ENCODE results near the gene IL36A.

Gene IL36A

DNA sequence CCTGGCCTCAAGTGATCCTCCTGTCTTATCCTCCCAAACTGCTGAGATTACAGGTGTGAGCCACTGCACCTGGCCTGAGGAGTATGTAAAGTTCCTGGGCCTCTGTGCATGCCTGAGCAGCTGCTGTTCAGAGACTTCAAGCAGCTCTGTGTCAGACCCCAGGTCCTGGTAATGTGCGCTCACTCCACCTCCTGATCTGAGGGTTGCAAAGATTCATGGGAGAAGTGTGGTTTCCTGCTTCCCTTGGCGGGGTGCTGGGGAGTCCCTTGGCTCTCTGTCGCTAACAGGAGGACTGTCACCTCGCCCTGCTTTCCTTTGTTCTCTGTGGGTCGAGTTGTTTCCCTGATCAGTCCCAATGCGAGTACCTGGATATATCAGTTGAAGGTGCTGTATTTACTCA is 8.6 kb upstream of the IL36A start:
- in situ Hi-C loops (cut with MboI; ENCODE audit: low sequenced_read_pairs, unreplicated experiment) = no loop called here
- TF ChIP-seq, protein P1, sequence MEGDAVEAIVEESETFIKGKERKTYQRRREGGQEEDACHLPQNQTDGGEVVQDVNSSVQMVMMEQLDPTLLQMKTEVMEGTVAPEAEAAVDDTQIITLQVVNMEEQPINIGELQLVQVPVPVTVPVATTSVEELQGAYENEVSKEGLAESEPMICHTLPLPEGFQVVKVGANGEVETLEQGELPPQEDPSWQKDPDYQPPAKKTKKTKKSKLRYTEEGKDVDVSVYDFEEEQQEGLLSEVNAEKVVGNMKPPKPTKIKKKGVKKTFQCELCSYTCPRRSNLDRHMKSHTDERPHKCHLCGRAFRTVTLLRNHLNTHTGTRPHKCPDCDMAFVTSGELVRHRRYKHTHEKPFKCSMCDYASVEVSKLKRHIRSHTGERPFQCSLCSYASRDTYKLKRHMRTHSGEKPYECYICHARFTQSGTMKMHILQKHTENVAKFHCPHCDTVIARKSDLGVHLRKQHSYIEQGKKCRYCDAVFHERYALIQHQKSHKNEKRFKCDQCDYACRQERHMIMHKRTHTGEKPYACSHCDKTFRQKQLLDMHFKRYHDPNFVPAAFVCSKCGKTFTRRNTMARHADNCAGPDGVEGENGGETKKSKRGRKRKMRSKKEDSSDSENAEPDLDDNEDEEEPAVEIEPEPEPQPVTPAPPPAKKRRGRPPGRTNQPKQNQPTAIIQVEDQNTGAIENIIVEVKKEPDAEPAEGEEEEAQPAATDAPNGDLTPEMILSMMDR (IDR thresholded peaks at IDR 0.05; ENCODE audit: borderline replicate concordance, control extremely low read depth, extremely low read depth, insufficient read depth, missing control alignments) = no peak
- peak; percentile 30 for DNase-seq (ENCODE audit: low spot score)

DNA sequence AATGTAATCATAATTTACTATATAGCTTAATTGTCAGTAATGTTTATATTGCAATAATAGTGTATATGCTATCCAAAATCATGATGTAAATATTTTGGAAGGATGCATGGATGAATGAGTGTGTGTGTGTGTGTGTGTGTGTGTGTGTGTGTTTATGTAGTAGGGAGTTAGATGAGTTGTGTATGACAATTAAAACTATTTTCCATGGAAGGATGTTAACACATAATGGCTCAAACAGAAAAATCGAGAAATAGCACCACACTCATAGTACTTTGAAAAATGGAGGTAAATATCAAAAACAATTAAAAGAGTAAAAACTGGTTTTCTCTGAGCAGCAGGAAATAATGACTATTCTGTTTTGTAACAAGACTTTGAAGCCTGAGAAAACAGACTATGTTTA is 8.1 kb upstream of the IL36A start:
- TF ChIP-seq, protein P1 (IDR thresholded peaks at IDR 0.05; ENCODE audit: borderline replicate concordance, control extremely low read depth, extremely low read depth, insufficient read depth, missing control alignments) = no peak
- no peak for DNase-seq (ENCODE audit: low spot score)
- in situ Hi-C loops (cut with MboI; ENCODE audit: low sequenced_read_pairs, unreplicated experiment) = no loop called here

DNA sequence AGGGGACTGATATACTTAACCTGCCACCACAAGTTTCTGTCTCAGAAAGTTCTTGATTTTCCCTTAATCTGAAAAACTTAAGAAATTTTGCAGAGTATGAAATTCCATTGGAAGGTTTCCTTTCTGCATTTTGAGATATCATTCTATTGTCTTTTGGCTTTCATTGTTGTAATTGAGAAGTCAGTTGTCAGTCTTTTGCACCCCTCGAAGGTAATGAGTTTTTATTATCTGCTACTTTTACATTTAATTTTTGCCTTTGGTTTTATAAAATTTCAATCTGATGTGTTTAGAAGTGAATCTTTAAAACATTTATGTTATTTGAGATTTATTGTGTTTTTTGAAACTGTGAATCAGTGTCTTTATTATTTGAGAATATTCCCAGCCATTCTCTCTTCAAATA is 4.8 kb upstream of the IL36A start:
- TF ChIP-seq, protein P1 (IDR thresholded peaks at IDR 0.05; ENCODE audit: borderline replicate concordance, control extremely low read depth, extremely low read depth, insufficient read depth, missing control alignments) = no peak
- in situ Hi-C loops (cut with MboI; ENCODE audit: low sequenced_read_pairs, unreplicated experiment) = no loop called here
- DNase-seq (ENCODE audit: low spot score) = no peak

DNA sequence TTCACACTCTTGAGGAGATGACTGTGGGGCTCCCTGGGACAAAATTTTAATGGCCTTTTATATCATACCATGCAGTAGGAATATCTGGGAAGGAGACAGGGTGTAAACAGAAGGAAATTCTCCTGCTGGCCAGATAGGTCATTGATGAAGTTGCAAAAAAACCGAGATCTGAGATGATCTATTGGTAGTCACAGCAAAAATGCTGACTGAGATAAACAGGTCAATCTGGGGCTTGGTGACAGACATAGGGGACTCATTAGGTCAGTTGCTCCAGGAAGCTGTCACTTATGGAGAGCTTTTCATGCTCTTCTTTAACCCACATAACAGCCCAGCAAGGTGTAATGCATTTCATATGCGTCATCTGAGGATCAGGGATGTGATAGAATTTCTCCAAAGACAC is 2.6 kb upstream of the IL36A start:
- no peak for DNase-seq (ENCODE audit: low spot score)
- TF ChIP-seq, protein P1 (IDR thresholded peaks at IDR 0.05; ENCODE audit: borderline replicate concordance, control extremely low read depth, extremely low read depth, insufficient read depth, missing control alignments) = no peak
- in situ Hi-C loops (cut with MboI; ENCODE audit: low sequenced_read_pairs, unreplicated experiment) = no loop called here

DNA sequence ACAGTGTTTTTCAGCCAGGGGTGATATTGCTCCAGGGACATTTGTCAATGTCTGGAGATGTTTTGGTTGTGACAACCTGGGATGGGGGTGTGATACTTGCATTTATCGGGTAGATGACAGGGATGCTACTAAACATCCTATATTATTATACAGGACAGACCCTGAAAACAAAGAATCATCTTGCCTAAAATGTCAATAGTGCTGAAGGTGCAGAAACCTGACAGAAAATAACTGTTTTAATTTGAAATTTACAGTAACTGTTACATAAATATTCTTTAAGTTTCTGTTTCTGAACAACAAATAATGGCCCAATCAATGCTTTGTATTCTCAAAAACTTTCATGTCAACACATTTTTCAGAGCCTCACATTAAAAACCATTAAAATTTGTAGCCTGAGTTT is 2.0 kb downstream of the IL36A start:
- DNase-seq (ENCODE audit: low spot score) = no peak
- in situ Hi-C loops (cut with MboI; ENCODE audit: low sequenced_read_pairs, unreplicated experiment) = no loop called here
- TF ChIP-seq, protein P1 (IDR thresholded peaks at IDR 0.05; ENCODE audit: borderline replicate concordance, control extremely low read depth, extremely low read depth, insufficient read depth, missing control alignments) = no peak

DNA sequence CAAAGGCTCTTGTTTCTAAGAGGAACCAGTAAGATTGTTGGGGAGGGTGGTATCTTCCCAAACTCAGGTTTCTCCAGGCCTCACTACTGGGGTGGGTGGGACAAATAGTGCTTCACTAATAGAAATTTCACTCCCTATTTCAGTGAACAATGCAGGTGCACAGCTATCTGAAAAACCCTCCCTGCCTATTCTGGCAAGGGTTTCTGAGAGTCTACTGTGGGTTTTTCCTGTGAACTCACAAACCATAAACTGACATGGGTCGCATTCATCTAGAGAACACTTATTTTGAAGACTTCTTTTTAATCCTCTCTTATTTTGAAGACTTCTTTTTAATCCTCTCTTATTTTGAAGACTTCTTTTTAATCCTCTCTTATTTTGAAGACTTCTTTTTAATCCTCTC is 4.4 kb downstream of the IL36A start:
- in situ Hi-C loops (cut with MboI; ENCODE audit: low sequenced_read_pairs, unreplicated experiment) = no loop called here
- TF ChIP-seq, protein P1 (IDR thresholded peaks at IDR 0.05; ENCODE audit: borderline replicate concordance, control extremely low read depth, extremely low read depth, insufficient read depth, missing control alignments) = no peak
- DNase-seq (ENCODE audit: low spot score) = no peak

DNA sequence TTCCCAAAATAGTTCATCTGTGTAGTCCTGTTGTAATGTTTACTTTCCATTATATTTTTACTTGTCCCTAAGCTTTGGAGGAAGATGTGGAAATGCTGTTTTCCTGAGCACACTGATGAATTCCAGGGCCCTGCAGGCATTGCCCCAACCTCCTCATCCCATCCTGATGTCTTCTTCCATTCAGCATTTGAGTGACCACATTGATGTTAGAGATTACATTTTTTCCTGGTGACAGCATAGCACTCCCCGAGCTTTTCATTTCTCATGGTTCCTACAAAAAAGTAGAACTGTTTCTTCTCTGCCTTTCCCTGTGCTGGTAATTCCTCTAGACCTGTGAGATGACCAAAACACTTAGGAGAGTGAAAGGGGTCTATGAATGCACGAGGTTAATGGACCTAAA is 4.8 kb downstream of the IL36A start:
- in situ Hi-C loops (cut with MboI; ENCODE audit: low sequenced_read_pairs, unreplicated experiment) = no loop called here
- TF ChIP-seq, protein P1 (IDR thresholded peaks at IDR 0.05; ENCODE audit: borderline replicate concordance, control extremely low read depth, extremely low read depth, insufficient read depth, missing control alignments) = no peak
- no peak for DNase-seq (ENCODE audit: low spot score)
